Measurements from ENCODE around the gene TMEM130. TPM values are rescaled to one million over a fixed set of nuclear protein-coding genes. Genes with fewer than 3 reads are reported as not detected.

TMEM130 gene
- total RNA-seq, 1 experiment from 2014 or later, result 1.7 TPM

GRCh38 chr7:98877692-98878364 is 8.0 kb upstream of the TMEM130 start:
- no peak for DNase-seq
- Histone ChIP-seq H4K5ac (ENCODE audit: insufficient read length, low read depth, low read length) (no peak overlapping the region), H3K18ac (ENCODE audit: insufficient read length, low read depth, low read length) (no peak overlapping the region), H2BK5ac (ENCODE audit: insufficient read length, low read length) (no peak overlapping the region), H3K27me3 (ENCODE audit: insufficient read depth, low read length) (no peaks in the 10 kb centered on the region), H2BK15ac (ENCODE audit: low read depth, low read length) (no peak overlapping the region), H2BK120ac (ENCODE audit: low read depth, low read length, poor library complexity, severe bottlenecking) (no peak overlapping the region), H3K23ac (ENCODE audit: insufficient read length, low read depth, low read length) (no peak overlapping the region), H2AFZ (ENCODE audit: low read length) (no peak overlapping the region), H4K20me1 (ENCODE audit: control insufficient read depth, insufficient read depth, insufficient read length) (no peaks in the 10 kb centered on the region), H3K14ac (ENCODE audit: insufficient read depth, low read length) (no peak overlapping the region), H3K27ac (ENCODE audit: insufficient read length, low read depth, low read length) (no peak overlapping the region), H3K9me3 (ENCODE audit: control insufficient read depth, low read depth, low read length) (no peaks in the 10 kb centered on the region), H3K23me2 (ENCODE audit: insufficient read length, low read depth, low read length, poor library complexity, severe bottlenecking) (peaks cover 7% of the 10 kb centered on the region), H2BK20ac (ENCODE audit: low read depth, low read length, poor library complexity, severe bottlenecking) (no peak overlapping the region), H3K4me1 (ENCODE audit: insufficient read depth, low read length) (no peaks in the 10 kb centered on the region), H2AK5ac (ENCODE audit: insufficient read length, low read length) (no peak overlapping the region), H3T11ph (ENCODE audit: low read length) (no peak overlapping the region), H4K8ac (replicated peaks; ENCODE audit: insufficient read length, low read depth, low read length) (no peak overlapping the region), H3K79me2 (ENCODE audit: insufficient read depth, low read length) (peaks cover 9% of the 10 kb centered on the region), H3K56ac (ENCODE audit: insufficient read length, low read depth, low read length) (no peak overlapping the region), H4K91ac (ENCODE audit: insufficient read length, low read depth, low read length) (no peak overlapping the region), H3K9ac (ENCODE audit: extremely low read depth, insufficient read length, low read length) (no peak overlapping the region), H3K79me1 (ENCODE audit: insufficient read depth, low read depth, low read length, poor library complexity, severe bottlenecking) (peaks cover 7% of the 10 kb centered on the region), H3K4me2 (ENCODE audit: insufficient read depth, insufficient read length, low read length) (peak overlapping the region; percentile 26), H2BK12ac (ENCODE audit: insufficient read length, low read depth, low read length) (no peak overlapping the region), H3K4ac (ENCODE audit: low read depth, low read length) (no peak overlapping the region)
- WGBS (ENCODE audit: extremely low coverage, insufficient read length, low lambda C conversion rate), result no CpG with 5 or more reads among the region's 18 CpGs
- Mint-ChIP-seq H3K36me3 (ENCODE audit: insufficient read depth in 1 of 3, low read depth in 3 of 3) (peaks cover 12 to 24% (median 23%) of the 10 kb centered on the region in 3 experiments; a peak in 6 of 7 replicates), H3K4me3 (peak overlapping the region; percentile 71 to 86), H3K4me1 (peaks cover 14 to 15% of the 10 kb centered on the region in 2 experiments), H3K27ac (0 out of 7 replicates have a peak overlapping the region, but pooled peaks of 1 of the 3 experiments have one; percentile 18), H3K27me3 (ENCODE audit: low read depth) (peaks cover 6% of the 10 kb centered on the region), H3K9me3 (no peaks in the 10 kb centered on the region)
- TF ChIP-seq, protein P1, sequence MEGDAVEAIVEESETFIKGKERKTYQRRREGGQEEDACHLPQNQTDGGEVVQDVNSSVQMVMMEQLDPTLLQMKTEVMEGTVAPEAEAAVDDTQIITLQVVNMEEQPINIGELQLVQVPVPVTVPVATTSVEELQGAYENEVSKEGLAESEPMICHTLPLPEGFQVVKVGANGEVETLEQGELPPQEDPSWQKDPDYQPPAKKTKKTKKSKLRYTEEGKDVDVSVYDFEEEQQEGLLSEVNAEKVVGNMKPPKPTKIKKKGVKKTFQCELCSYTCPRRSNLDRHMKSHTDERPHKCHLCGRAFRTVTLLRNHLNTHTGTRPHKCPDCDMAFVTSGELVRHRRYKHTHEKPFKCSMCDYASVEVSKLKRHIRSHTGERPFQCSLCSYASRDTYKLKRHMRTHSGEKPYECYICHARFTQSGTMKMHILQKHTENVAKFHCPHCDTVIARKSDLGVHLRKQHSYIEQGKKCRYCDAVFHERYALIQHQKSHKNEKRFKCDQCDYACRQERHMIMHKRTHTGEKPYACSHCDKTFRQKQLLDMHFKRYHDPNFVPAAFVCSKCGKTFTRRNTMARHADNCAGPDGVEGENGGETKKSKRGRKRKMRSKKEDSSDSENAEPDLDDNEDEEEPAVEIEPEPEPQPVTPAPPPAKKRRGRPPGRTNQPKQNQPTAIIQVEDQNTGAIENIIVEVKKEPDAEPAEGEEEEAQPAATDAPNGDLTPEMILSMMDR (conservative IDR thresholded peaks at IDR 0.05), result no peak
